Measurements from ENCODE around the gene CAMSAP1. TPM values are rescaled to one million over a fixed set of nuclear protein-coding genes. Genes with fewer than 3 reads are reported as not detected.

The CAMSAP1 gene
- total RNA-seq, 4 donors from 2014 or later, result 15.6 to 61.2 (median 43.2) TPM

DNA sequence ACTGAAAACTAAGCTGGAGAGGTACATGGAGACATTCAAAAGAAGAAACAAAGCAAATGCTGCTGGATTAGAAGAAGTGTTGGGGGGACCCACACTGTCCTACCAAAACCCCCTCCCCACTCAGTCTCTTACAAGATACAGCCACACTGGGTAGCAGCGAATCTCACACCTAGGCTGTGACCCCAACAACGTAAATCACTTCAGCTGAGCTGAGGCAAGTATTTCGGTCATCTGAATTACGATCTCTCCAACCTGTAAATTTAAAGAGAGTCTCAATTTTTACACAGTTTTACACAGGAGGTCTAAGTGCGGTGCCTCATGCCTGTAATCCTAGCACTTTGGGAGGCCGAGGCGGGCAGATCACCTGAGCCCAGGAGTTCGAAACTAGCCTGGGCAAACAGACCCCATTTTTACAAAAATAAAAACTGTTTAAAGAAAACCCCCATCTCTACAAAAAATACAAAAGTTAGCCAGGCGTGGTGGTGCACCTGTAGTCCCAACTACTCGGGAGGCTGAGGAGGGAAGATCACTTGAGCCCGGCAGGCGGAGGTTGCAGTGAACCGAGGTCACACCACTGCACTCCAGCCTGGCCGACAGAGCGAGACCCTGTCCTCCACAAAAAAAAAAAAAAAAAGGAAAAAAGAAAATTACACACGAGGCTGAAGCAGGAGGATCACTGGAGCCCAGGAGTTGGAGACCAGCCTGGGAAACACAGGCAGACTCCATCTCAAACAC lies 3.4 kb downstream of the CAMSAP1 start:
- H3K4me1 ChIP-seq, result peaks cover 0 to 8% of the 10 kb centered on the region in 2 donors
- intact Hi-C loops (cut with DNase I; ENCODE audit: low total_unique reads), result no loop called here
- DNase-seq, result no peak

DNA sequence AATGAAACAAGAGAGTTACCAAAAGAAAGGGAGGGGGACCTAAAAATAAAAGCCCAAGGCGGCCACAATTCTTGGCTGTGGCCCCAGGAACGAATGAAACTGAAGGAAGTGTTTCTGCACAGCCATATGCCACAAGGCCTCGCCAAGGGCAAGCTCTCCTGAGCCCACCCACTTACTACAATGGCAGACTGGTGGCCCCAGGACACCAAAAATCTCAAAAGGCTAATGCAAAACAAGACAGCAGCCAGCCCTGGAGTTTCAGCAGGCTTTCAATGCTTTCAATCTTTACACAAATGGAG lies 4.0 kb downstream of the CAMSAP1 start:
- TF ChIP-seq POLR2A (IDR thresholded peaks at IDR 0.05), result no peak
- TF ChIP-seq, protein P1, sequence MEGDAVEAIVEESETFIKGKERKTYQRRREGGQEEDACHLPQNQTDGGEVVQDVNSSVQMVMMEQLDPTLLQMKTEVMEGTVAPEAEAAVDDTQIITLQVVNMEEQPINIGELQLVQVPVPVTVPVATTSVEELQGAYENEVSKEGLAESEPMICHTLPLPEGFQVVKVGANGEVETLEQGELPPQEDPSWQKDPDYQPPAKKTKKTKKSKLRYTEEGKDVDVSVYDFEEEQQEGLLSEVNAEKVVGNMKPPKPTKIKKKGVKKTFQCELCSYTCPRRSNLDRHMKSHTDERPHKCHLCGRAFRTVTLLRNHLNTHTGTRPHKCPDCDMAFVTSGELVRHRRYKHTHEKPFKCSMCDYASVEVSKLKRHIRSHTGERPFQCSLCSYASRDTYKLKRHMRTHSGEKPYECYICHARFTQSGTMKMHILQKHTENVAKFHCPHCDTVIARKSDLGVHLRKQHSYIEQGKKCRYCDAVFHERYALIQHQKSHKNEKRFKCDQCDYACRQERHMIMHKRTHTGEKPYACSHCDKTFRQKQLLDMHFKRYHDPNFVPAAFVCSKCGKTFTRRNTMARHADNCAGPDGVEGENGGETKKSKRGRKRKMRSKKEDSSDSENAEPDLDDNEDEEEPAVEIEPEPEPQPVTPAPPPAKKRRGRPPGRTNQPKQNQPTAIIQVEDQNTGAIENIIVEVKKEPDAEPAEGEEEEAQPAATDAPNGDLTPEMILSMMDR (IDR thresholded peaks at IDR 0.05), result no peak
- H3K4me3 ChIP-seq, result no peak overlapping the region
- no peaks in the 10 kb centered on the region for H3K36me3 ChIP-seq
- DNase-seq, result no peak
- intact Hi-C loops (cut with DNase I; ENCODE audit: low total_unique reads), result no loop called here
- no peaks in the 10 kb centered on the region for H3K9me3 ChIP-seq
- H3K4me1 ChIP-seq, result peaks cover 0 to 8% of the 10 kb centered on the region in 2 donors
- no peaks in the 10 kb centered on the region for H3K27me3 ChIP-seq
- no peak overlapping the region for H3K27ac ChIP-seq

More for the DNA sequence above, 3.4 kb downstream of the CAMSAP1 start:
- no peak for TF ChIP-seq POLR2A (IDR thresholded peaks at IDR 0.05)
- TF ChIP-seq, protein P1 (IDR thresholded peaks at IDR 0.05), result no peak
- H3K27me3 ChIP-seq, result no peaks in the 10 kb centered on the region
- H3K9me3 ChIP-seq, result no peaks in the 10 kb centered on the region
- H3K4me3 ChIP-seq, result no peak overlapping the region
- no peak overlapping the region for H3K27ac ChIP-seq
- no peaks in the 10 kb centered on the region for H3K36me3 ChIP-seq

DNA sequence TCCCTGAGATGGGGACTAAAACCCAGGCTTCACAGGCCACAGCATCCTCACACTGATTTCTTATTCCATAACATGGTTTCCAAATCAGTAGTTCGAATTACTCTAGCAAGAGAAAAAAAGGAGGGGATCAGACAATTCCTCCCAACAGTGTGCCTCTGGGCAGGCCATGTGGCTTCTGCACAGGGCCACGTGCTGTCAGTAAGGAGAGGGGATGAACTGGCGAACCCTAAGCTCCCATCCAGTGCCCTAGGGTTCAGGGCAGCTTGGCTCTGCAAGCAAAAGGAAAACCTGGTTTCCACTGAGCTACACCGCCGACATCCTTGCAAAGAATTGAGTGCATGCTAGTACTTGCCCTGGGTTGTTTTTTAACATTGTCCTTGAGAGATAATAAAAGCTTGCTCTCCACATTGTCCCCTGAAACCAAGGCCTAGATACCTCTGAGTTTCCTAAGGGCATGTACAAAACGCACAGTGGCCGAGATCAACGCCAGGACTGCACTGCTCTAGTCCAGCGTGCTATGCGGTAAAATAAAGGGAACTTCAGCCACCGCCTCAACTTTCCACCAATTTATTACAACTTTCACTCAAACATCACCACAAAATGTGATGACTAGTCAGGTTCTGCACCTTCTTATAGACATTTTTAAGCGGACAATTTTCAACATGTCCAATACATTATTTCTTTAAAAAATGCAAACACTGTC lies 4.5 kb downstream of the CAMSAP1 start:
- no peak for DNase-seq
- H3K4me1 ChIP-seq, result peaks cover 0 to 8% of the 10 kb centered on the region in 2 donors
- H3K27ac ChIP-seq, result no peak overlapping the region
- intact Hi-C loops (cut with DNase I; ENCODE audit: low total_unique reads), result no loop called here
- no peaks in the 10 kb centered on the region for H3K36me3 ChIP-seq
- H3K9me3 ChIP-seq, result no peaks in the 10 kb centered on the region
- TF ChIP-seq POLR2A (IDR thresholded peaks at IDR 0.05), result no peak
- TF ChIP-seq, protein P1 (IDR thresholded peaks at IDR 0.05), result no peak
- H3K4me3 ChIP-seq, result no peak overlapping the region
- no peaks in the 10 kb centered on the region for H3K27me3 ChIP-seq

DNA sequence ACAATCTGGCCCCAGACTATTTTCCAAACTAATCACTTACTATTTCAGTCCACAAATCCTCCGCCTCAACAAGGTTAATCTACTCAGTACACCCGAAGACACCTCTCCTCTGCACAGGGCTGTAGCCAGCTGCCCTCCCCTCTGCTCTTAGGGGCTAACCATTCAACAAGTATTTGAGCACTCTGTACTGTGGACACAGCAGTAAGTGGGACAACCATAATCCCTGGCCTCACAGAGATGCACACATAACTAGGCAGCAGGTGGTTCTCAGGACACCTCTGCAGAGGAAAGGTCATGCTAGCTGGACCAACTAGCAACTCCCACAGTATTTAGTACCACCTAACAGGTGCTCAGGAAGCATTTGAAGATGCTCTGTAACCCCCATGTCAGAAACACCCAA lies 5.5 kb downstream of the CAMSAP1 start:
- intact Hi-C loops (cut with DNase I; ENCODE audit: low total_unique reads), result no loop called here
- no peak overlapping the region for H3K27ac ChIP-seq

More for the DNA sequence above, 5.5 kb downstream of the CAMSAP1 start:
- no peaks in the 10 kb centered on the region for H3K27me3 ChIP-seq
- no peaks in the 10 kb centered on the region for H3K9me3 ChIP-seq
- DNase-seq, result no peak
- H3K4me1 ChIP-seq, result peaks cover 0 to 8% of the 10 kb centered on the region in 2 donors
- no peak overlapping the region for H3K4me3 ChIP-seq
- TF ChIP-seq, protein P1 (IDR thresholded peaks at IDR 0.05), result no peak
- TF ChIP-seq POLR2A (IDR thresholded peaks at IDR 0.05), result no peak
- no peaks in the 10 kb centered on the region for H3K36me3 ChIP-seq
